DOHH2 (cell line): ENCODE measurements around the gene PRMT1.

ENCODE experiments used
- CTCF ChIP-seq: fragments of 200-600 bp; sonication (generic); IDR thresholded peaks from one replicate; pipeline ENCODE4 v1.5.1; 2014; ENCODE audit warnings: antibody characterized with exemption, mild to moderate bottlenecking, low read depth, low read length; ENCODE audit not compliant: poor library complexity, severe bottlenecking
- EZH2phosphoT487 ChIP-seq: fragments of 200-600 bp; sonication (generic); IDR thresholded peaks from 2 replicates; pipeline ENCODE4 v1.6.1; 2017; ENCODE audit warnings: borderline replicate concordance, mild to moderate bottlenecking, antibody characterized with exemption, low read length, moderate library complexity, mixed read lengths

DNA sequence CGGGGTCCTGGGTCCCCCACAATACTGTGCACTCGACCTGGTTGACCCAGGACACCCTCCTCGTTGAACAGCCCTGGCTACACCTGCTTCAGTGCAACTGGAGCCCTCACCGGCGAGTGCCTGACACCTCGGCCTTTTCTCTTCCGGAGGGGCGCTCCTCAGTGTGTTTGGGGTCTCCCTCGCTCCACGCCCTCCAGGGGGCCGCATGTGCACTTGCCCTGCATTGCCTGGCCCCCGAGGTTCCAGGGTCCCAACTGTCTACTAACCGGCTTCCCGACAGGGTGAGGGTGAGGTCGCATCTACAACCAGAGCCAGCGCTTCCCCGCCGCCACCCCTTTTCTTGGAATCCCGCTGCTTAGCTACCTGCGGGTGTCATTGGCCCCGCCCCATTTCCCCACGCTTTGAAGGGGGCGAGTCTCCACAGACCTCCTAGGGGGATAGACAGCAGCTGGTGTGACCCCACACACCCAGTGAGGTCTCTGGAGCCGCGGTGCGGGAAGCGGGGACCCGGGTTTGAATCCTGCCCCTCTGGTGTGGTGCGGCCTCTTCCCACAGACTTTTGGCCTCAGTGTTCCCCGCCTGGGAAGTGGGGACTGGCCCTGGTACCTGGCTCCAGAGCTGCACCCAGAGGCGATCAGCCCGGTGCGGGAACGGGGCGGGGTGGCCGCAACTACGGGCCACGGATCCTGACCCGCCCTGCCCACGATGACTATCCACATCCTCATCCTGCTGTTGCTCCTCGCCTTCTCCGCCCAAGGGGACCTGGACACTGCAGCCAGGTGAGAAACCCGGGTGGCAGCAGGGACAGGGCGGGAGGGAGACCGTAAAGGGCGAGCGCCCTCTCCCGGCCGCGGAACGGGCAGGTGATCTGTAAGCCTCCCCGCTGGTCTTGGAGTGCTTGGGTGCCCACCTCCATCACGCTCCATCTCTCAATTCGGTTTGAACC is 12.3 kb downstream of the PRMT1 start, which contains the start of gene ADM5:
- TF ChIP-seq CTCF (peak; percentile 55), EZH2phosphoT487 (no peak)
